ENCODE data around the gene FRMD5. TPM values are rescaled to one million over a fixed set of nuclear protein-coding genes. Genes with fewer than 3 reads are reported as not detected.

The FRMD5 gene
- total and polyA plus RNA-seq, 7 donors: under 0.01 to 0.01 TPM; not detected in 5

- DNase-seq: no peak
- intact Hi-C loops (cut with DNase I): loop anchor here in 1 of 2 donors (5.0 to 10.0 kb wide), 2 partner anchors 163 to 321 kb away; no protein-coding TSS in a partner anchor
Observed at GRCh38 chr15:43903864-43904290, 291.2 kb downstream of the FRMD5 start.

GRCh38 chr15:43901495-43901894 lies 293.6 kb downstream of the FRMD5 start:
- 46 to 62% (median 51%) methylated on average over 10 of the region's 10 CpGs for WGBS, 3 donors
- no peak overlapping the region for H3K27ac ChIP-seq
- TF ChIP-seq, protein P1, sequence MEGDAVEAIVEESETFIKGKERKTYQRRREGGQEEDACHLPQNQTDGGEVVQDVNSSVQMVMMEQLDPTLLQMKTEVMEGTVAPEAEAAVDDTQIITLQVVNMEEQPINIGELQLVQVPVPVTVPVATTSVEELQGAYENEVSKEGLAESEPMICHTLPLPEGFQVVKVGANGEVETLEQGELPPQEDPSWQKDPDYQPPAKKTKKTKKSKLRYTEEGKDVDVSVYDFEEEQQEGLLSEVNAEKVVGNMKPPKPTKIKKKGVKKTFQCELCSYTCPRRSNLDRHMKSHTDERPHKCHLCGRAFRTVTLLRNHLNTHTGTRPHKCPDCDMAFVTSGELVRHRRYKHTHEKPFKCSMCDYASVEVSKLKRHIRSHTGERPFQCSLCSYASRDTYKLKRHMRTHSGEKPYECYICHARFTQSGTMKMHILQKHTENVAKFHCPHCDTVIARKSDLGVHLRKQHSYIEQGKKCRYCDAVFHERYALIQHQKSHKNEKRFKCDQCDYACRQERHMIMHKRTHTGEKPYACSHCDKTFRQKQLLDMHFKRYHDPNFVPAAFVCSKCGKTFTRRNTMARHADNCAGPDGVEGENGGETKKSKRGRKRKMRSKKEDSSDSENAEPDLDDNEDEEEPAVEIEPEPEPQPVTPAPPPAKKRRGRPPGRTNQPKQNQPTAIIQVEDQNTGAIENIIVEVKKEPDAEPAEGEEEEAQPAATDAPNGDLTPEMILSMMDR (IDR thresholded peaks at IDR 0.05): no peak
- no peaks in the 10 kb centered on the region for H3K27me3 ChIP-seq (ENCODE audit: insufficient read depth in 3 of 3, low read length in 2 of 3)
- no peaks in the 10 kb centered on the region for H3K36me3 ChIP-seq (ENCODE audit: insufficient read depth in 1 of 2, low read depth in 1 of 2)
- no peaks in the 10 kb centered on the region for H3K9me3 ChIP-seq
- intact Hi-C loops (cut with DNase I): loop anchor here in 1 of 2 donors (5.0 to 10.0 kb wide), 2 partner anchors 166 to 323 kb away; no protein-coding TSS in a partner anchor
- no peak overlapping the region for H3K4me3 ChIP-seq
- ATAC-seq (no peak), DNase-seq (no peak)
- H3K4me1 ChIP-seq: no peaks in the 10 kb centered on the region

More at GRCh38 chr15:43903864-43904290, 291.2 kb downstream of the FRMD5 start:
- H3K36me3 ChIP-seq (ENCODE audit: insufficient read depth in 1 of 2, low read depth in 1 of 2): no peaks in the 10 kb centered on the region
- H3K4me3 ChIP-seq: no peak overlapping the region
- H3K4me1 ChIP-seq: no peaks in the 10 kb centered on the region
- no peaks in the 10 kb centered on the region for H3K9me3 ChIP-seq
- H3K27ac ChIP-seq: no peak overlapping the region
- no peaks in the 10 kb centered on the region for H3K27me3 ChIP-seq (ENCODE audit: insufficient read depth in 3 of 3, low read length in 2 of 3)
- TF ChIP-seq, protein P1 (IDR thresholded peaks at IDR 0.05): peak; percentile 59
- 14 to 16% (median 15%) methylated on average over 8 of the region's 8 CpGs for WGBS, 3 donors
- ATAC-seq: peak in 1 of 4 donors; percentile 64

GRCh38 chr15:43900996-43901395 lies 294.1 kb downstream of the FRMD5 start:
- Histone ChIP-seq H3K36me3 (ENCODE audit: insufficient read depth in 1 of 2, low read depth in 1 of 2) (no peaks in the 10 kb centered on the region), H3K27me3 (ENCODE audit: insufficient read depth in 3 of 3, low read length in 2 of 3) (no peaks in the 10 kb centered on the region), H3K4me3 (no peak overlapping the region), H3K4me1 (no peaks in the 10 kb centered on the region), H3K9me3 (no peaks in the 10 kb centered on the region), H3K27ac (no peak overlapping the region)
- TF ChIP-seq, protein P1 (IDR thresholded peaks at IDR 0.05): no peak
- intact Hi-C loops (cut with DNase I): loop anchor here in 1 of 2 donors (5.0 to 10.0 kb wide), 2 partner anchors 166 to 324 kb away; no protein-coding TSS in a partner anchor
- no peak for ATAC-seq
- DNase-seq: no peak
- 82 to 100% (median 93%) methylated on average over 1 of the region's 1 CpG for WGBS, 3 donors

DNA sequence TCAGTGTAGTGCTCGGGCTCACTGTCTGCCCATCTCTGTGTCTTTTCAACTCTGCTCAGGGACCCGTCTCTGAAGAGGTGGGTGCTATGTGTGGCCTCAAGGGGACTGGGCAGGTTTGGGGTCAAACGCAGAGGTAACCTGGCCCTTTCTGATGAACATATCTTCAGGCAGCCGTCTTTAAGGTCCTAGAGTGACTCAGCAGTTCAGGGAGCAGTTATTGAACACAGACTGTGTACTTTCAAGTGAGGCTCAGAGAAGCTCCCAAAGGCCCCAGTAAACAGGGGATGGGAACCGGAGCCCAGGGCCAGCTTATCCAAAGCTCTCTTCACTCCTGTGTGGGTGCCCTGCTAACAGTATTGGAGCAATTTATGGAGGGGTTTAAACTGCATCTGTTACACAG lies 295.1 kb downstream of the FRMD5 start:
- no peak for DNase-seq
- Histone ChIP-seq H3K27ac (no peak overlapping the region), H3K9me3 (no peaks in the 10 kb centered on the region), H3K27me3 (ENCODE audit: insufficient read depth in 3 of 3, low read length in 2 of 3) (no peaks in the 10 kb centered on the region), H3K4me1 (no peaks in the 10 kb centered on the region), H3K4me3 (no peak overlapping the region), H3K36me3 (ENCODE audit: insufficient read depth in 1 of 2, low read depth in 1 of 2) (no peaks in the 10 kb centered on the region)
- TF ChIP-seq, protein P1 (IDR thresholded peaks at IDR 0.05): no peak
- intact Hi-C loops (cut with DNase I): loop anchor here (5.0 to 10.0 kb wide), 3 partner anchors 165 to 325 kb away; no protein-coding TSS in a partner anchor
- ATAC-seq: no peak
- WGBS, 3 donors: 82 to 86% (median 84%) methylated on average over 5 of the region's 5 CpGs

GRCh38 chr15:43898891-43899290 lies 296.2 kb downstream of the FRMD5 start:
- no peak for DNase-seq
- no peak for ATAC-seq
- no peak overlapping the region for H3K4me3 ChIP-seq
- H3K9me3 ChIP-seq: no peaks in the 10 kb centered on the region
- H3K27me3 ChIP-seq (ENCODE audit: insufficient read depth in 3 of 3, low read length in 2 of 3): no peaks in the 10 kb centered on the region
- no peaks in the 10 kb centered on the region for H3K4me1 ChIP-seq
- H3K27ac ChIP-seq: no peak overlapping the region
- WGBS, 3 donors: 73 to 81% (median 75%) methylated on average over 2 of the region's 2 CpGs
- intact Hi-C loops (cut with DNase I): loop anchor here in 1 of 2 donors (10.0 kb wide), 1 partner anchor 166 kb away; no protein-coding TSS in a partner anchor
- TF ChIP-seq, protein P1 (IDR thresholded peaks at IDR 0.05): no peak
- H3K36me3 ChIP-seq (ENCODE audit: insufficient read depth in 1 of 2, low read depth in 1 of 2): no peaks in the 10 kb centered on the region

Measured in psoas muscle (tissue), 8 donors.